HFFc6 (cell line): ENCODE measurements around the gene GCLM. TPM values are rescaled to one million over a fixed set of nuclear protein-coding genes. Genes with fewer than 3 reads are reported as not detected.
A peak's percentile ranks its signal among the peaks of the same experiment; 100 is the strongest.

ENCODE experiments used
- DNase-seq: peaks from one replicate; pipeline ENCODE4 v3.0.0-alpha.2; 2018
- H3K27ac Mint-ChIP-seq: 2 replicates; pipeline ENCODE4 v1.8.0; 2020; ENCODE audit warnings: mild to moderate bottlenecking, mixed read lengths
- H3K27me3 Mint-ChIP-seq: 2 replicates; pipeline ENCODE4 v1.8.0; 2021; ENCODE audit warnings: mild to moderate bottlenecking, moderate library complexity, mixed read lengths; ENCODE audit not compliant: insufficient read depth
- H3K36me3 Mint-ChIP-seq: 2 replicates; pipeline ENCODE4 v1.8.0; 2021; ENCODE audit warnings: low read depth, mixed read lengths
- H3K4me1 Mint-ChIP-seq: 2 replicates; pipeline ENCODE4 v1.8.0; 2020; ENCODE audit warnings: low read depth, mixed read lengths
- H3K4me3 Mint-ChIP-seq: 2 replicates; pipeline ENCODE4 v1.8.0; 2020; ENCODE audit warnings: mild to moderate bottlenecking, moderate library complexity, mixed read lengths
- H3K9me3 Mint-ChIP-seq: 2 replicates; pipeline ENCODE4 v1.8.0; 2020; ENCODE audit warnings: mild to moderate bottlenecking, mixed read lengths
- total RNA-seq, 6 experiments: library from RNA; stranded (reverse); fragmentation: NEBNext Ultra II Directional; extraction: Animal tissue kit (Norgen Biotek cat#: 25700); gene quantifications; 2 replicates in 1 of 6; 3 replicates in 5 of 6; pipeline ENCODE4 v1.2.3, GENCODE V29; 2021
- TF ChIP-seq, protein P1 (sequence below): fragments of 200-600 bp; sonication (generic); IDR thresholded peaks from 2 replicates; pipeline ENCODE4 v1.5.0; 2021; ENCODE audit warnings: antibody characterized with exemption, mild to moderate bottlenecking

GCLM gene
- total RNA-seq, 6 experiments from 2014 or later, result 35.7 to 42.2 (median 40.8) TPM

GRCh38 chr1:93905051-93905450, 4.2 kb downstream of the GCLM start:
- TF ChIP-seq, protein P1, sequence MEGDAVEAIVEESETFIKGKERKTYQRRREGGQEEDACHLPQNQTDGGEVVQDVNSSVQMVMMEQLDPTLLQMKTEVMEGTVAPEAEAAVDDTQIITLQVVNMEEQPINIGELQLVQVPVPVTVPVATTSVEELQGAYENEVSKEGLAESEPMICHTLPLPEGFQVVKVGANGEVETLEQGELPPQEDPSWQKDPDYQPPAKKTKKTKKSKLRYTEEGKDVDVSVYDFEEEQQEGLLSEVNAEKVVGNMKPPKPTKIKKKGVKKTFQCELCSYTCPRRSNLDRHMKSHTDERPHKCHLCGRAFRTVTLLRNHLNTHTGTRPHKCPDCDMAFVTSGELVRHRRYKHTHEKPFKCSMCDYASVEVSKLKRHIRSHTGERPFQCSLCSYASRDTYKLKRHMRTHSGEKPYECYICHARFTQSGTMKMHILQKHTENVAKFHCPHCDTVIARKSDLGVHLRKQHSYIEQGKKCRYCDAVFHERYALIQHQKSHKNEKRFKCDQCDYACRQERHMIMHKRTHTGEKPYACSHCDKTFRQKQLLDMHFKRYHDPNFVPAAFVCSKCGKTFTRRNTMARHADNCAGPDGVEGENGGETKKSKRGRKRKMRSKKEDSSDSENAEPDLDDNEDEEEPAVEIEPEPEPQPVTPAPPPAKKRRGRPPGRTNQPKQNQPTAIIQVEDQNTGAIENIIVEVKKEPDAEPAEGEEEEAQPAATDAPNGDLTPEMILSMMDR, result no peak
- Mint-ChIP-seq H3K4me3 (no peak overlapping the region), H3K36me3 (peaks cover 18% of the 10 kb centered on the region), H3K4me1 (peaks cover 45% of the 10 kb centered on the region), H3K27me3 (no peaks in the 10 kb centered on the region; the same call in 1 of the 2 replicates), H3K27ac (peak overlapping the region; percentile 54), H3K9me3 (no peaks in the 10 kb centered on the region)
- no peak for DNase-seq

DNA sequence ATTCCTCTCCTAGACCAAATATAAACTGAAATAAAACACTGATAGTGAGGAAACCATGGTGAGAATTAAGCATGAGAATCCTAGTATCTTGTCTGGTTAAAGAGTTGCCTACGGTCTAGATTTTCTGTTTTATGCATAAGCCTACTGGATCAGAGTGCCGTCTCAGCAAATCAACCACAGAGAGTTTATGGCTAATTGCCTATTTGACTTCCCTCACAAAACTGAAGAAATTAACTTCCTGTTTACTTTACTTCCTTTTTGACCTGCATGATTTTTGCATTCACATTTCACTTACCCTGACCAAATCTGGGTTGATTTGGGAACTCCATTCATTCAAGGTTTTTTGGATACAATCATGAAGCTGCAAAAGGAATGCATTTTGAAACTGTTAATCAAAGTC, 5.0 kb downstream of the GCLM start:
- TF ChIP-seq, protein P1, result no peak
- H3K27ac Mint-ChIP-seq, result peak overlapping the region; percentile 26
- H3K27me3 Mint-ChIP-seq, result no peaks in the 10 kb centered on the region; the same call in 1 of the 2 replicates
- DNase-seq, result no peak
- peaks cover 40% of the 10 kb centered on the region for H3K4me1 Mint-ChIP-seq
- H3K36me3 Mint-ChIP-seq, result peaks cover 24% of the 10 kb centered on the region
- H3K4me3 Mint-ChIP-seq, result no peak overlapping the region
- no peaks in the 10 kb centered on the region for H3K9me3 Mint-ChIP-seq

DNA sequence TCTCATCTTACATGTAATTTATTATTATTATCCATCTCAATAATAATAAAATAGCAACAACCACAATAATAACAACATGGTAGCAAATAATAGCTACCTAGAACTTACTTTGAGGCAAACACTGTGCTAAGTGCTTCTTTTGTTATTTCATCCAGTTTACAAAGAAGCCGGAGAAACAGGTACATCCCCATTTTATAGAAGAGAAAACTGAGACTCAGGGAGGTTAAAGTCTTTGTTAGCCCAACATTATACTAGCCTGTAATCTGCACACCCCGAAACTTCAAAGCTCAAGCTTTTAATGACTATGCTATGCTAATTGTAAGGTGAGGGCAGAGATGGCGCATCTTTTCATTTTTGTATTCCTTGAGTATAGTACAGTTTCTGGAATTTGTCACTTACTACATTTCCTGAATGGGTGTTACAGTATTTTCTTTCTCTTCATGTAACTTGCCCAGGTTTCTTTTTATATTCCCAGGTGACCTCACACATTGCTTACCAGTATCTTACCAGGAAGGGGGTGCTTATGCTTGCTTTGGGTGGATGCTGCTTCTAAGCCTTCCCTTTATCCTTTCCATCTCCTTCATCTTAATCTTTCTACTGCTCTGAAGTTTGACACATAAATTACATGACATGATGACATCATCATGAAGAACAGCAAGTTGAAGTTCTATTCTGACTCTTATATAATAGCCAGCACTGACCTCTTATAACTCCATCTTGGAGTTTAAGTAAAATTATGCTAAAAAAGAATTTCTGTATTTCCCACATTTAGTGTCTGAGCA, 8.3 kb downstream of the GCLM start:
- TF ChIP-seq, protein P1, result no peak
- Mint-ChIP-seq H3K4me3 (no peak overlapping the region), H3K27me3 (no peaks in the 10 kb centered on the region), H3K27ac (peak overlapping the region; percentile 4; the same call in 1 of the 2 replicates), H3K4me1 (peaks cover 19% of the 10 kb centered on the region), H3K36me3 (peaks cover 16% of the 10 kb centered on the region), H3K9me3 (no peaks in the 10 kb centered on the region)
- DNase-seq, result no peak

- Mint-ChIP-seq H3K4me3 (no peak overlapping the region), H3K9me3 (no peaks in the 10 kb centered on the region), H3K27ac (peak overlapping the region; percentile 16; the same call in 1 of the 2 replicates), H3K27me3 (no peaks in the 10 kb centered on the region), H3K36me3 (peaks cover 16% of the 10 kb centered on the region), H3K4me1 (peaks cover 9% of the 10 kb centered on the region)
- DNase-seq, result no peak
- TF ChIP-seq, protein P1, result no peak
Observed at GRCh38 chr1:93899543-93900207, 9.6 kb downstream of the GCLM start.

DNA sequence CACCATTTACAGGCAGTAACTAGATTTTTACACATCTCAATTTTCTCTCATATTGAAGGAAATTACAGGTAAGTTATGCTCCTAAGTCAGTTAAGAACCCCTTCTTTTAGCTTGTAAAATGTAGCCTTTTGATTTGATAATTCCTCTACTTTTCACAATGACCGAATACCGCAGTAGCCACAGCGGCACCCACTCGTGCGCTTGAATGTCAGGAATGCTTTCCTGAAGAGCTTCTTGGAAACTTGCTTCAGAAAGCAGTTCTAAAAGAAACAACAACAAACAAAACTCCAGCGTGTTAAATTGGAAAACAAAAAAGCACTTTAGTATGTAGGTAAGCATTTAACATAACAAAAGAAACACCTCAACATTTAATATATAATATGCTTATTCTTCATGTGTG, 20.3 kb downstream of the GCLM start:
- Mint-ChIP-seq H3K4me3 (no peak overlapping the region), H3K36me3 (peaks cover 8% of the 10 kb centered on the region; the same call in 1 of the 2 replicates)
- no peak for DNase-seq

More for the DNA sequence above, 20.3 kb downstream of the GCLM start:
- Mint-ChIP-seq H3K27me3 (no peaks in the 10 kb centered on the region), H3K27ac (no peak overlapping the region), H3K4me1 (no peaks in the 10 kb centered on the region), H3K9me3 (no peaks in the 10 kb centered on the region)
- TF ChIP-seq, protein P1, result no peak
